HG02852 (cell line): ENCODE data around the gene ALDH9A1.

Experiments
- ATAC-seq: cut with Tn5 transposase; IDR thresholded peaks from one replicate; pipeline ENCODE4 v1.9.1; 2021; ENCODE audit warnings: mild to moderate bottlenecking, moderate library complexity; ENCODE audit not compliant: unreplicated experiment

Gene ALDH9A1

GRCh38 chr1:165628147-165628822 is 70.1 kb downstream of the ALDH9A1 start:
- ATAC-seq, result no peak

GRCh38 chr1:165624441-165624840 is 73.9 kb downstream of the ALDH9A1 start:
- ATAC-seq, result no peak

- no peak for ATAC-seq
Measured at GRCh38 chr1:165623624-165624023, 74.7 kb downstream of the ALDH9A1 start.

GRCh38 chr1:165619647-165620151 is 78.7 kb downstream of the ALDH9A1 start:
- no peak for ATAC-seq

- no peak for ATAC-seq
Measured at GRCh38 chr1:165616987-165617546, 81.3 kb downstream of the ALDH9A1 start.

GRCh38 chr1:165616054-165616612 is 82.2 kb downstream of the ALDH9A1 start:
- ATAC-seq, result no peak
